ENCODE measurements around the gene GOLGB1. TPM values are rescaled to one million over a fixed set of nuclear protein-coding genes. Genes with fewer than 3 reads are reported as not detected.

Gene GOLGB1
- total and polyA plus RNA-seq, 2 donors (not counting 3 experiments of a cell fraction or from before 2014, with no cell fraction given), result 7.4 to 42.7 TPM

DNA sequence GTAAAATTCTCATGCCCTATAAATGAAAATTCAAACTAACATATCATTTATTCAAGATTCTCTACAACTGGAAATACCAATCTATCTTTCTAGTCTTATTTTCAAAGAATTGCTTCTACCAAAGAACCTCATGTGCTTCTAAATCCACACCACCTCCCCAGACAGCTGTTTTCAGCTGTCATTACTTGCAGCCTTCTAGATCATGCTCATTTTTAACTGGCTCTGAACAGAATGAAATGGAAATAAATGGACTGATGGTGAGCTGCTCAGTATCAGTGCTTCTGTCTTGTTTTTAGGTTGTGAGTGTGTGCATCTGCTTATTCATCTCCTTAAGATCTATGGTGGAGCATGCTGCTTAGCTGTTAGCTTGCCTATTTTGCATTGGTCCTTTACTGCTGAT, 29.4 kb downstream of the GOLGB1 start:
- Histone ChIP-seq H3K9me3 (replicated peaks; ENCODE audit: control insufficient read depth, insufficient read depth, low read length) (no peaks in the 10 kb centered on the region), H3K4me1 (ENCODE audit: control insufficient read depth, extremely low read depth, insufficient read depth, low read length) (no peaks in the 10 kb centered on the region), H3K79me2 (ENCODE audit: control insufficient read depth, insufficient read depth, low read length) (no peaks in the 10 kb centered on the region), H4K20me1 (replicated peaks; ENCODE audit: control insufficient read depth, extremely low read depth, insufficient read depth, low read length) (no peaks in the 10 kb centered on the region), H3K4me3 (replicated peaks in 1 of 3; ENCODE audit: insufficient read depth in 1 of 3, low read depth in 1 of 3, low read length in 3 of 3) (no peak overlapping the region), H2AFZ (ENCODE audit: low read depth, low read length) (no peak overlapping the region), H3K36me3 (ENCODE audit: control insufficient read depth in 2 of 2, extremely low read depth in 1 of 2, insufficient read depth in 2 of 2, low read length in 2 of 2) (peaks cover 29 to 38% of the 10 kb centered on the region in 2 experiments), H3K27ac (ENCODE audit: insufficient read depth, low read depth, low read length) (no peak overlapping the region), H3K9ac (replicated peaks; ENCODE audit: extremely low read depth, insufficient read depth, low read length) (no peak overlapping the region), H3K4me2 (ENCODE audit: insufficient read depth, low read length) (no peak overlapping the region), H3K9me1 (replicated peaks; ENCODE audit: control insufficient read depth, extremely low read depth, insufficient read depth, low read length) (no peaks in the 10 kb centered on the region), H3K27me3 (ENCODE audit: control insufficient read depth in 2 of 2, insufficient read depth in 2 of 2, low read length in 2 of 2) (no peaks in the 10 kb centered on the region)
- TF ChIP-seq MYC (IDR thresholded peaks at IDR 0.05; ENCODE audit: low read depth, low read length) (no peak), FOS (IDR thresholded peaks at IDR 0.05; ENCODE audit: borderline replicate concordance, insufficient read depth, low read length) (no peak), POLR2A (IDR thresholded peaks at IDR 0.05; ENCODE audit: low read depth, low read length) (no peak), POLR2AphosphoS5 (IDR thresholded peaks at IDR 0.05; ENCODE audit: insufficient read depth, low read depth, low read length) (no peak), EZH2 (IDR thresholded peaks at IDR 0.05; ENCODE audit: borderline replicate concordance, low read depth, low read length, severe bottlenecking) (no peak), GATA2 (IDR thresholded peaks at IDR 0.05; ENCODE audit: insufficient read depth, insufficient read length, low read depth, low read length) (no peak), JUN (IDR thresholded peaks at IDR 0.05; ENCODE audit: borderline replicate concordance, insufficient read depth, insufficient read length, low read depth) (no peak)
- TF ChIP-seq, protein P1, sequence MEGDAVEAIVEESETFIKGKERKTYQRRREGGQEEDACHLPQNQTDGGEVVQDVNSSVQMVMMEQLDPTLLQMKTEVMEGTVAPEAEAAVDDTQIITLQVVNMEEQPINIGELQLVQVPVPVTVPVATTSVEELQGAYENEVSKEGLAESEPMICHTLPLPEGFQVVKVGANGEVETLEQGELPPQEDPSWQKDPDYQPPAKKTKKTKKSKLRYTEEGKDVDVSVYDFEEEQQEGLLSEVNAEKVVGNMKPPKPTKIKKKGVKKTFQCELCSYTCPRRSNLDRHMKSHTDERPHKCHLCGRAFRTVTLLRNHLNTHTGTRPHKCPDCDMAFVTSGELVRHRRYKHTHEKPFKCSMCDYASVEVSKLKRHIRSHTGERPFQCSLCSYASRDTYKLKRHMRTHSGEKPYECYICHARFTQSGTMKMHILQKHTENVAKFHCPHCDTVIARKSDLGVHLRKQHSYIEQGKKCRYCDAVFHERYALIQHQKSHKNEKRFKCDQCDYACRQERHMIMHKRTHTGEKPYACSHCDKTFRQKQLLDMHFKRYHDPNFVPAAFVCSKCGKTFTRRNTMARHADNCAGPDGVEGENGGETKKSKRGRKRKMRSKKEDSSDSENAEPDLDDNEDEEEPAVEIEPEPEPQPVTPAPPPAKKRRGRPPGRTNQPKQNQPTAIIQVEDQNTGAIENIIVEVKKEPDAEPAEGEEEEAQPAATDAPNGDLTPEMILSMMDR (IDR thresholded peaks at IDR 0.05; ENCODE audit: extremely low read depth in 1 of 2, insufficient read depth in 1 of 2, low read depth in 1 of 2, low read length in 2 of 2), result no peak
- TF ChIP-seq, protein P2, sequence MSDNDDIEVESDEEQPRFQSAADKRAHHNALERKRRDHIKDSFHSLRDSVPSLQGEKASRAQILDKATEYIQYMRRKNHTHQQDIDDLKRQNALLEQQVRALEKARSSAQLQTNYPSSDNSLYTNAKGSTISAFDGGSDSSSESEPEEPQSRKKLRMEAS (IDR thresholded peaks at IDR 0.05; ENCODE audit: insufficient read depth, insufficient read length), result no peak
- dilution Hi-C loops (cut with MboI; ENCODE audit: extremely low pct_ligation_motif_present, low sequenced_read_pairs) (no loop called here), intact Hi-C loops (cut with micrococcal nuclease) (no loop called here)
- FAIRE-seq, result no peak
- CTCF ChIA-PET, result interaction anchor here (0.8 to 1.1 kb wide), 3 partner anchors 12 to 24 kb away, joined by 3 read pairs; no protein-coding TSS in a partner anchor
- POLR2A ChIA-PET, result no interaction called here
- DNase-seq (ENCODE audit: low read depth, low spot score), result no peak
- BruUV-seq (replicated peaks), result no TSS peak
